Measurements from ENCODE around the gene OR2V2.

- TF ChIP-seq CTCF (IDR thresholded peaks at IDR 0.05) (no peak), POLR2A (IDR thresholded peaks at IDR 0.05) (no peak), POLR2AphosphoS5 (IDR thresholded peaks at IDR 0.05) (no peak), EP300 (IDR thresholded peaks at IDR 0.05) (no peak)
Observed at GRCh38 chr5:181098762-181099601, 48.4 kb upstream of the OR2V2 start.
